Ecto neural progenitor cell (in vitro differentiated cells): ENCODE measurements around the gene ELP4.

ENCODE experiments used
- DNase-seq: peaks from one replicate; pipeline ENCODE4 v3.0.0-alpha.2; 2018; ENCODE audit warnings: low spot score

ELP4 gene

GRCh38 chr11:31812383-31813381, 303.1 kb downstream of the ELP4 start:
- peak; percentile 80 for DNase-seq

- DNase-seq = peak; percentile 55
Measured at GRCh38 chr11:31813391-31814175, 304.0 kb downstream of the ELP4 start.

- DNase-seq = peak; percentile 65
Measured at GRCh38 chr11:31814176-31814868, 304.8 kb downstream of the ELP4 start.

GRCh38 chr11:31815711-31816467, 306.3 kb downstream of the ELP4 start:
- DNase-seq = peak; percentile 61

- DNase-seq = peak; percentile 56
Measured at GRCh38 chr11:31816468-31817053, 307.0 kb downstream of the ELP4 start.

GRCh38 chr11:31817054-31817620, 307.6 kb downstream of the ELP4 start:
- peak; percentile 65 for DNase-seq

GRCh38 chr11:31817621-31818424, 308.3 kb downstream of the ELP4 start:
- DNase-seq = peak; percentile 80

GRCh38 chr11:31818425-31818755, 308.8 kb downstream of the ELP4 start:
- no peak for DNase-seq

- DNase-seq = peak; percentile 63
Measured at GRCh38 chr11:31818874-31819331, 309.3 kb downstream of the ELP4 start.

- peak; percentile 78 for DNase-seq
Measured at GRCh38 chr11:31819621-31820437, 310.3 kb downstream of the ELP4 start.

GRCh38 chr11:31820438-31820818, 310.9 kb downstream of the ELP4 start:
- DNase-seq = peak; percentile 75

- DNase-seq = no peak
Measured at GRCh38 chr11:31821235-31821764, 311.7 kb downstream of the ELP4 start.

- no peak for DNase-seq
Measured at GRCh38 chr11:31821766-31822165, 312.2 kb downstream of the ELP4 start.

GRCh38 chr11:31822175-31822926, 312.8 kb downstream of the ELP4 start:
- peak; percentile 46 for DNase-seq

- DNase-seq = peak; percentile 46
Measured at GRCh38 chr11:31822927-31823643, 313.5 kb downstream of the ELP4 start.

GRCh38 chr11:31823644-31824331, 314.2 kb downstream of the ELP4 start:
- DNase-seq = peak; percentile 56
